Activated naive CD4-positive, alpha-beta T cell treated with anti-CD3 and anti-CD28 coated beads, Interleukin-2, amount 50 U/mL, for 16 hours (primary cell): Measurements from ENCODE around the gene AAMDC.
"Not testable (repeated sequence)": the region's sequence is repeated elsewhere in the genome, so short reads cannot be mapped to it uniquely, and the experiment has no call there.

ENCODE experiments used
- DNase-seq: peaks from one replicate; pipeline ENCODE4 v3.0.0-alpha.2; 2020

The AAMDC gene

DNA sequence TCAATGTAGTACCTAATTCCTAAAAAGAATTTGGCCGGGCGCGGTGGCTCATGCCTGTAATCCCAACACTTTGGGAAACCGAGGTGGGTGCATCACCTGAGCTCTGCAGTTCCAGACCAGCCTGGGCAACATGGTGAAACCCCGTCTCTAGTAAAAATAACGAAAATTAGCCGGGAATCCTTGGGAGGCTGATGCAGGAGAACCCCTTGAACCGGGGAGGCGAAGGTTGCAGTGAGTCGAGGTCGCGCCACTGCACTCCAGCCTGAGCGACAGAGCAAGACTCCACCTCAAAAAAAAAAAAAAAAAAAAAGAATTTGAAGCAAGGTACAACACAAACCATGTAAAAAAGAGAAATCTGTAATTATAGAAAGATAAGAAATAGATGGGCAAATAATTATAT is 1.2 kb downstream of the AAMDC start:
- DNase-seq: not testable (repeated sequence)

- DNase-seq: no peak
Observed at GRCh38 chr11:77823775-77824174, 2.8 kb downstream of the AAMDC start.

DNA sequence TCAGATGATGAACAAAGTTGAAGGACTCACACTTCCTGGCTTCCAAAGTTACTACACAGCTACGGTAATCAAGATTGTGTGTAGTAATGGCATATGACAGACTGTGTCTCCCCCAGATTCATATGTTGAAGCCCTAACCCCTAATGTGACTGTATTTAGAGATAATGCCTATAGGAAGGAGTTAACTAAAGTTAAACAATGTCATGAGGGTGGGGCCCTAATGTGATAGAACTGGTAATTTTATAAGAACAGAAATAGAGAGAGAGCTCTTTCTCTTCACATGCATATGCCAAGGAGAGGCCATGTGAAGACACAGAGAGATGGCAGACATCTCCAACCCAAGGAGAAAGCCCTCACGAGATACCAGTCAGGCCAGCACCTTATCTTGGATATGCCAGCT is 8.0 kb downstream of the AAMDC start:
- no peak for DNase-seq

DNA sequence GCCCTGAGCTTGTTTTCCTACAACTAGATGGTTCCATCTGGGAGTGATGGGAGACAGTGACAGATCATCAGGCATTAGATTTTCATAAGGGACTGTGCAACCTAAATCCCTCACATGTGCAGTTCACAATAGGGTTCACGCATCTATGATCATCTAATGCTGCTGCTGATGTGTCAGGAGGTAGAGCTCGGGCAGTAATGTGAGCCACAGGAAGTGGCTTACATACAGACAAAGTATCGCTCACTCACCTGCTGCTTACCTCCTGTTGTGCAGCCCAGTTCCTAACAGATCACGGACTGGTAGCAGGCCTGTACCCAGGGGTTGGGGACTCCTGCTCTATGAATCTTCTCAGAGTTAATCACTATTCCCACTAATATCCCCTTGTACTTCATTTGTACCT is 12.4 kb downstream of the AAMDC start:
- no peak for DNase-seq

GRCh38 chr11:77842441-77843121 is 21.6 kb downstream of the AAMDC start:
- no peak for DNase-seq

DNA sequence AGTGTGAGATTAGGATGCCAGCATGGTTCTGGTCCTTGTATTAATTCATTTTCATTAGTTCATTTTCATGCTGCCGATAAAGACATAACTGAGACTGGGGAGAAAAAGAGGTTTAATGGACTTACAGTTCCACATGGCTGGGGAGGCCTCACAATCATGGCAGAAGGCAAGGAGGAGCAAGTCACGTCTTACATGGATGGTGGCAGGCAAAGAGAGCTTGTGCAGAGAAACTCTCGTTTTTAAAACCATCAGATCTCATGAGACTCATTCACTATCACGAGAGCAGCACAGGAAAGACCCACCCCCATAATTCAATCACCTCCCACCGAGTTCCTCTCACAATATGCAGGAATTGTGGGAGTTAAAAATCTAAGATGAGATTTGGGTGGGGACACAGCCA is 22.8 kb downstream of the AAMDC start:
- DNase-seq: not testable (repeated sequence)

DNA sequence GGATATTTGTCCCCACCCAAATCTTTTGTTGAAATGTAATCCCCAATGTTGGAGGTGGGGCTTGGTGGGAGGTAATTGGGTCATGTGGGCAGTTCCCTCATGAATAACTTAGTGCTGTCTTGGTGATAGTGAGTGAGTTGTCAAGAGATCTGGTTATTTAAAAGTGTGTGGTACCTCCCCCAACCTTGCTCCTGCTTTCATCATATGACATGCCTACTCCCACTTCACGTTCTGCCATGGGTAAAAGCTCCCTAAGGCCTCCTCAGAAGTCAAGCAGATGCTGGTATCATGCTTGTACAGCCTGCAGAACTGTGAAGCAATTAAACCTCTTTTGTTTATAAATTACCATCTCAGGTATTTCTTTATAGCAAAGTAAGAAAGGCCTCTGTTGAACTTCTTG is 30.6 kb downstream of the AAMDC start:
- DNase-seq: no peak

DNA sequence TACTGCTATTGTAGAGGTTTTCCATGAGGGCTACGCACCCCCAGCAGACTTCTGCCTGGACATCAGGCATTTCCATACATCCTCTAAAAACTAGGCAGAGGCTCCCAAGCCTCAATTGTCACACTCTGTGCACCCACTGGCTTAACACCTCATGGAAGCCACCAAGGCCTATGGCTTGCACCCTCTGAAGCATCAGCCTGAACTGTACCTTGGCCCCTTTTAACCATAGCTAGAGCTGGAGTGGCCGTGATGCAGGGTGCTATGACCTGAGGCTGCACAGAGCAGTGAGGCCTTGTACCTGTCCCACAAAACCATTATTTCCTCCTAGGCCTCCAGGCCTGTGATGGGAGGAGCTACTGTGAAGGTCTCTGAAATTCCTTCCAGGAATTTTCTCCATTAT is 33.9 kb downstream of the AAMDC start:
- DNase-seq: no peak

DNA sequence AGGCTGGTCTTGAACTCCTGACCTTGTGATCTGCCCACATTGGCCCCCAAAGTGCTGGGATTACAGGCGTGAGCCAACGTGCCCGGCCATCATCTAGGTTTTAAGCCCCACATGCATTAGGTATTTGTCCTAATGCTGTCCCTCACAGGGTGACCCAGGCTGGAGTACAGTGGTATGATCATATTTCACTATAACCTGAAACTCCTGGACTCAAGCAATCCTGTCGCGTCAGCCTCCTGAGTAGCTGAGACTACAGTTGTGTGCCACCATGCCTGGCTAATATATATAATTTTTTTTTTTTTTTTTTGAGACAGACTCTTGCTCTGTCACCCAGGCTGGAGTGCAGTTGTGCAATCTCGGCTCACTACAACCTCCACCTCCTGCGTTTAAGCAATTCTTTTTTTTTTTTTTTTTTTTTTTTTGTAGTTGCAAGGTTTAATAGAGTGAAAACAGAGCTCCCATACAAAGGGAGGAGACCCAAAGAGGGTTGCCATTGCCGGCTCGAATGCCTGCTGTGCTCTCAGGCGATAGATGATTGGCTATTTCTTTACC is 37.0 kb downstream of the AAMDC start:
- DNase-seq: not testable (repeated sequence)

DNA sequence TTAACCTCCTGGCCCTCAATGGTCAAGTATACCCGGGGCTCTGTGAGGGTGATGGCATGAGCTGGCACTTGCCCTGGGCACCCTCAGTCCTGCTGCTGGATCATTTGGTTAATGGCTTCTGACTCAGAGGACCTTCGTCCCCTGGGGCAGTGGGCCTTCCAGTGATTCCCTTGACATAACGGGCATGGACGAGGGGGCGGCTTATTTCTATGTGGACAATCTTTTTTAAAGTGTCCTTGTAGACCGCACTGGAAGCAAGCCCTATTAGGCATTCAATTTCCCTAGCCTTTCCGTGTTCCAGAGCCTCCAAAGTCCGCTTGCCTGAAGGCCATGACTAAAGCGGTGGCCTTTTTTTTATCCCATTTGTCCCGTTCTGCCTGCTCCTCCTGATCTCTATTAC is 40.5 kb downstream of the AAMDC start:
- not testable (repeated sequence) for DNase-seq

DNA sequence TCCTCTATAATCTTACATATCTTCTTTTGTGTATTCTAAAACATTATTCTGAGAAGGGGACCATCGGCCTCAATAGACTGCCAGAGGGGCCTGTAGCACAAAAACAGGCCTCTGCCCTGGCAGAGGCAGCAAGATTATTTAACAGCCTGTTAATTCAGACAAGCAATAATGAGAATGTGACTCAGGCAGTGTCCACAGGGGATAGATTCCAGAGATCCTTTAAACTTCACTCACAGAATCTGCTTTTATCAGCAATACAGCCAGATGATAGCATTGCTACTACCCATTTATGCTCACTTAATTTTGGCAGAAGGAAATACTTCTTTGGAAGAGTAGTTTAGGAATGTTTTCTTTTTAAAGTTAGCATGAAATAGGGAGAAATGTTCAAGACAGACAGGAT is 44.9 kb downstream of the AAMDC start:
- DNase-seq: no peak

GRCh38 chr11:77866336-77866735 is 45.4 kb downstream of the AAMDC start:
- DNase-seq: no peak

GRCh38 chr11:77868744-77869143 is 47.8 kb downstream of the AAMDC start:
- no peak for DNase-seq

DNA sequence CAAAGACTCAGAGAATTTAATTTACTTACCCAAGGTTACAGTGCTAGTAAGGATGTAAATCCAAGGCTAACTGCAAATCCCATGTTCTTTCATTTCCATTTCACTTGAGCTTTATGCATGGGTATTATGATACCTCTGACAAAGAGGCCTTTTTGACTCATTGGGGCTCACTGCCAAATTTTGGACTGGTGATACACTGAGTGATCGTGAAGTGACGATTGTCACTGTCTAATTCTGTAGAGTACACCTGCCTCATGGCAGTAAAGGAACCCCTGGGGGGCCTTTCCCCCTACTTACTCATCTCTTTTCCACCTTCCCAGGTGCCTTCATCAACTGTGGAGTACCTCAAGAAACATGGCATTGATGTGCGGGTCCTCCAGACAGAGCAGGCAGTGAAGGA is 50.9 kb downstream of the AAMDC start:
- no peak for DNase-seq

DNA sequence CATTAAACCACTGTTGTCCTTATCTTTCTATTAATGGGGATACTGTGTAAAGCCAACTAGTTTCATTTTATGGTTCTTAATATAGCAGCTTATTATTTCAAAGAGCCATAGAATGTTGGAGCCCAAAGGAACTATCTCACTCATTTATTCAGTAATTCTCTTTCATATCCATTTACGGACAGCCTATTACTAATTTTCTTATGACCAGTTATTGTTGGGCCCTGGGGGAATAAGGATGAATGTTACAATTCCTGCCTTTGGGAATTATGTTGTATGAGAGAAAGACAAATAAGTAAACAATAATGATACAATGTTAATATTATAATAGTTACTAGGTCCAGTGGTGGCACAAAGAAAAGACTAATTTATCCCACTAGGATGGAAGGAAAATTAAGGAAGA is 52.4 kb downstream of the AAMDC start:
- DNase-seq: no peak

GRCh38 chr11:77874206-77874605 is 53.3 kb downstream of the AAMDC start:
- no peak for DNase-seq

DNA sequence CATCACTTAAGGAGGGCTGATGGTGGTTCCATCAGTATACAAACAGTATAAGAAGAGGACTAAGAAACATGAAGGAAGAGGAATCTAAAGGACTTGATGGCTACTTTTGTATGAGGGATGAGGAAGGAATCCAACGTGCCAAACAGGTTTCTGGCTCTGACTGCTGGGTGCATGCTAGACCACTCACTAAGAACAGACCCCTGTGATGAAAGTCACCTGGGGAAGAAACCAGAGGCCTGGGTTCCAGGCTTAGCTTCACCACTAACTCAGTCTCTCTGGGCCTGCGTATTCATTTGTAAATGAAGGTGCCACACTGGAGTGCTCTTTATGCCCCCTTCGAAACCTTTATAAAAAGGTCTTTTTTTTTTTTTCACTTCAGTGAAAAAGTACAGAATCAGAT is 55.1 kb downstream of the AAMDC start:
- DNase-seq: no peak

DNA sequence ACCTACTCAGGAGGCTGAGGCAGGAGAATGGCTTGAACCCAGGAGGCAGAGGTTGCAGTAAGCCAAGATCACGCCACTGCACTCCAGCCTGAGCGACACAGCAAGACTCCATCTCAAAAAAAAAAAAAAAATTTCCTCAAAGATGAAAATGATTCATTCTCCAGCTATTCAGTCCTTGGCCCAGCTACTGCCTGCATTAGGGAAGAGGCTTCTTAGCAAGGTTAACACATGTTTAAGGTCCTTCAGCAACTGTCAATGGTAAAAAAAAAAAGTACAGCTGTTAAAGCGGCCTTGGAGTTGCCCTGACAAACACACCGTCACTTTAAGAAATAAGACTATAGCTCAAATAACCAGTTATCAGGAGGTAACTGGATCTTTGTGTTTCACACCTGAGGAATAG is 57.3 kb downstream of the AAMDC start:
- not testable (repeated sequence) for DNase-seq

DNA sequence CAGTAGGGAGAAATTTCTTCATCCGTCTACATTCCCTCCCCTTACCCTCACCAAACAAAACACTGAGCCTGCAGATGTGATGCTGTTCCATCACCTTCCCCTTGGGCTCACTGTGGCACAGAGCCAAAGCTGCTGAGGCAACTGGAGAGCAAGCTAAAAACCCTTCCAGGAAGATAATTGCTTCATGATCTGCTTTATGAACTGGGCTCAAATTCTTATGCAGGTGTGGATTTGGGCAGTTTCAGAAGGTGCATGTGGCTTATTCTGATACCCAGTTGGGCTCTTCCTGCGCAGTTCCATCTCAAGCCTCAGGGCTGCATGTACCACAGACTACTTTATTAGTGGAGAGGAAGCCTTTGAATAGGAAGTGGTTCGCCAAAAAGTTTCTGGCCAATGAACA is 58.3 kb downstream of the AAMDC start:
- no peak for DNase-seq

DNA sequence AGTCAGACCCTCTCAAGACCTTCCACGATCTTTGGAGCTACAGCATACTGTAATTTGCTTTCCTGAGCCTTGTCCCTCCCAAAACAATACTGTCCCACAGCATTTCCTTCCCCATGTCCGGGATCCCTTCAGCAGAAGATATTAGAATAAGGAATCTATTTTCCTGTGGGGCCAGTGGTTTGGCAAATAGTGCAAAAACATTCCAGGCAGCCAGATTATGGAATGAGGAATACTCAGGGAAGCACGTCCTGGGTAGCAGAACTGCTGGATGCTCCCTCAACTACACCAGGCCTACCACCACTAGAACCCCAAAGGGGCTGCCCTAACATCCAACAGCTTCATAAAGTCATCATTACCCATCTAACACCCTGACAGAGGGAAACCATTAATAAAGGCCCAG is 61.5 kb downstream of the AAMDC start:
- no peak for DNase-seq

GRCh38 chr11:77883775-77884174 is 62.8 kb downstream of the AAMDC start:
- no peak for DNase-seq

DNA sequence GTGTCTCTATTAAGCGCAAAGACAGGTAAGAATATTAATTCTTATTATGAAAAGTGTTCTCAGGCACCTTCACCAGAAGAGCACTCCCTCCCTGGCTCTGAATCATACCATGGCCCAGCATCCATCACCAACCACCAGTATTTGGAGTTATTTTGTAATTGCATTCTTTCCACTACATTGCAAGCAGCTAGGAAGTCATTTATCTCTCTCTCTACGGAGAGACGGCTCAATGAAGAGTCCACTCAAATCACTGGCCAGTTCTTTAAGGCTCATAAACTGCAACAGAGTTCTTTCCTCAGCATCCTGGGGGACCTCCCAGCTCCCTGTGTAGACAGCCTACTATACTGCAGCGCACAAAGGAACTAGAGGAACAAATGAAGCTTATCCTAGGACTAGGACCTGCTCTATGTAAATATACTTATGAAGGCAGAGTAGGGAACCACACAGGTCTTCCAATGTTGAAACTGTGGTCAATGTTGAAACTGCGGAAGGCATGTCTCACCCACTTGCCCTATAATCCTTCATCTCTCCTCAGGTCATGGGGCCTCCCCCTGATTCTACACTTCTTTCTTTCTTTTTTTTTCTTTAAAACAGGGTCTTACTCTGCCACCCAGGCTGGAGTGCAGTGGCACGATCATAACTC is 63.4 kb downstream of the AAMDC start:
- no peak for DNase-seq

DNA sequence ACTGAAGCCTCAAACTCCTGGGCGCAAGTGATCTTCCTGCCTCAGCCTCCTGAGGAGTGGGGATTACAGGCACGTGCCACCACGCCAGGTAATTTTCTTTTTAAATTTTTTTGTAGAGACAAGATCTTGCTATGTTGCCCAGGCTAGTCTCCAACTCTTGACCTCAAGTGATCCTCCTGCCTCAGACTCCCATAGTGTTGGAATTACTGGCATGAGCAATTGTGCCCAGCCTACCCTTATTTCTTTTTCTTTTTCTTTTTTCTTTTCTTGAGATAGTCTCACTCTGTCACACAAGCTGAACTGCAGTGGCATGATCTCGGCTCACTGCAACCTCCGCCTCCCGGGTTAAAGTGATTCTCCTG is 63.9 kb downstream of the AAMDC start:
- no peak for DNase-seq

DNA sequence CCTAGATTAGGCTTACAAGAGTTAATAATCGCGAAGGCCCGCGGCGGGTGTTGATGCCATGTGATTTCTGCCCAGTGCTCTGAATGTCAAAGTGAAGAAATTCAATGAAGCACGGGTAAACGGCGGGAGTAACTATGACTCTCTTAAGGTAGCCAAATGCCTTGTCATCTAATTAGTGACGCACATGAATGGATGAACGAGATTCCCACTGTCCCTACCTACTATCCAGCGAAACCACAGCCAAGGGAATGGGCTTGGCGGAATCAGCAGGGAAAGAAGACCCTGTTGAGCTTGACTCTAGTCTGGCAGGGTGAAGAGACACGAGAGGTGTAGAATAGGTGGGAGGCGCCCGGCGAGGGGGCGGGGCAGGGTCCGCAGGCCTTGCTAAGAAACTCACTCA is 65.5 kb downstream of the AAMDC start:
- no peak for DNase-seq

GRCh38 chr11:77889045-77889444 is 68.1 kb downstream of the AAMDC start:
- not testable (repeated sequence) for DNase-seq
